Measurements from ENCODE around the gene RIMBP2. TPM values are rescaled to one million over a fixed set of nuclear protein-coding genes. Genes with fewer than 3 reads are reported as not detected.

The RIMBP2 gene
- total and polyA plus RNA-seq, 9 of the 15 experiments (the other 6 are each of a cell fraction or from before 2014, with no cell fraction given), result not detected

DNA sequence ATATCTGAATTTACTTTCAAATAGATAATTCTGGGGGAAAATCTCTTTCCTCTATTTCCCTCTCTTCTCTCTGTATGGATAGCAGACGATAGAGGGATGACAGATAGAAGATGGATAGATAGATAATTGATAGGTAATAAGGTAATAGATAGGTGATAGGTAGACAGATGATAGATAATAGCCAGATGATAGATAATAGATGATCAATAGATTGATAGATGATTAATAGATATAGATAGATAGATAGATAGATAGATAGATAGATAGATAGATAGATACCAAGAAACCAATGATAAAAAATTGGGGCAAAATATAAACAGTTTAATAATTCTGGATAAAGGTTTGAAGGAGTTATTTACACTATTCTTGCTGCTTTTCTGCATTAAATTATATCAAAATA is 26.6 kb upstream of the RIMBP2 start (continued):
- TF ChIP-seq, protein P1, sequence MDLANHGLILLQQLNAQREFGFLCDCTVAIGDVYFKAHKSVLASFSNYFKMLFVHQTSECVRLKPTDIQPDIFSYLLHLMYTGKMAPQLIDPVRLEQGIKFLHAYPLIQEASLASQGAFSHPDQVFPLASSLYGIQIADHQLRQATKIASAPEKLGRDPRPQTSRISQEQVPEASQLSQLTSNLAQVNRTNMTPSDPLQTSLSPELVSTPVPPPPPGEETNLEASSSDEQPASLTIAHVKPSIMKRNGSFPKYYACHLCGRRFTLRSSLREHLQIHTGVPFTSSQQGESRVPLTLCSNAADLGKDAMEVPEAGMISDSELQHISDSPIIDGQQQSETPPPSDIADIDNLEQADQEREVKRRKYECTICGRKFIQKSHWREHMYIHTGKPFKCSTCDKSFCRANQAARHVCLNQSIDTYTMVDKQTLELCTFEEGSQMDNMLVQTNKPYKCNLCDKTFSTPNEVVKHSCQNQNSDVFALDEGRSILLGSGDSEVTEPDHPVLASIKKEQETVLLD (IDR thresholded peaks at IDR 0.05), result peak; percentile 28; the same call in 1 of the 2 replicates

DNA sequence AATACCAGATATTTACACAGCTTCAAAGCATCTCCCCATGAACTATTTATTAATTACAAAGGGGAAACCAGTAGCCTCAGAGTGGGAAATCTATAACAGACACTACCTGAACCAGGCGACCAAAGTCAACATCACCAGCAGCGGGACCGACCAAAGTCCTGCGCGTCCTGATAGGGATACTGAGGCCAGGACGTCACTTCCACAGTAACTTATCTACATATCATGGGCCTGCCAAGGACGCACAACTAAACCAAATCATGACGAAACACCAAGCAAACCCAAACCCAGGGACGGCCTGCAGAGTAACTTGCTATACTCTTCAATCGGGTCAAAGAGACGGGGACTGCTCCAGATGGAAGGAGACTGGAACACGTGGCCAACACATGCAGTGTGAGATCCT is 26.0 kb upstream of the RIMBP2 start:
- no peak overlapping the region for H2AFZ ChIP-seq (ENCODE audit: low read depth, low read length)
- no peaks in the 10 kb centered on the region for H3K9me1 ChIP-seq (ENCODE audit: control insufficient read depth, insufficient read depth, low read length)
- WGBS (ENCODE audit: insufficient coverage, low coverage, missing lambda C conversion rate), result 26% methylated on average over 12 of the region's 12 CpGs
- no peaks in the 10 kb centered on the region for H3K4me1 ChIP-seq (replicated peaks in 1 of 2; ENCODE audit: control insufficient read depth in 2 of 2, insufficient read depth in 2 of 2, low read length in 2 of 2)
- no peaks in the 10 kb centered on the region for H4K20me1 ChIP-seq (replicated peaks; ENCODE audit: control insufficient read depth, insufficient read depth, low read length)
- no peak for ATAC-seq
- in situ Hi-C loops (cut with MboI), result loop anchor here (25.0 kb wide), 1 partner anchor 705 kb away; no protein-coding TSS in a partner anchor
- peaks cover 4 to 16% of the 10 kb centered on the region in 2 experiments; a peak in 4 of 5 replicates for H3K27me3 ChIP-seq (ENCODE audit: control insufficient read depth in 2 of 2, insufficient read depth in 2 of 2, low read length in 2 of 2)
- no peak overlapping the region for H3K9ac ChIP-seq (ENCODE audit: insufficient read depth in 1 of 2, low read depth in 2 of 2, low read length in 2 of 2)
- DNase-seq (ENCODE audit: extremely low read depth in 1 of 4, low spot score in 3 of 4), result no peak
- H3K4me2 ChIP-seq (ENCODE audit: insufficient read depth, low read length), result no peak overlapping the region
- ChIA-PET CTCF (ENCODE audit: low intra/inter-chr PET ratio) (no interaction called here), POLR2A (no interaction called here)
- H3K36me3 ChIP-seq (ENCODE audit: control insufficient read depth, insufficient read depth, low read length), result no peaks in the 10 kb centered on the region
- H3K4me3 ChIP-seq, result no peak overlapping the region
- no peak for FAIRE-seq
- BruUV-seq (replicated peaks), result no TSS peak
- H3K9me3 ChIP-seq (replicated peaks; ENCODE audit: control insufficient read depth, insufficient read depth, low read depth, low read length), result no peaks in the 10 kb centered on the region
- no peak overlapping the region for H3K27ac ChIP-seq (ENCODE audit: extremely low read depth, low read depth, low read length)
- H3K79me2 ChIP-seq (ENCODE audit: control insufficient read depth, insufficient read depth, low read length), result no peaks in the 10 kb centered on the region
- intact Hi-C loops (cut with micrococcal nuclease), result loop anchor here (10.0 kb wide), 1 partner anchor 337 kb away; no protein-coding TSS in a partner anchor
- no peak for TF ChIP-seq ZNF197 (CRISPR knock-in tag; IDR thresholded peaks at IDR 0.05; ENCODE audit: low read depth)
- TF ChIP-seq ZSCAN29 (IDR thresholded peaks at IDR 0.05), result no peak
- TF ChIP-seq BMI1 (IDR thresholded peaks at IDR 0.05; ENCODE audit: low read length), result no peak
- TF ChIP-seq ATF7 (IDR thresholded peaks at IDR 0.05), result no peak
- no peak for TF ChIP-seq ZNF23 (CRISPR knock-in tag; IDR thresholded peaks at IDR 0.05)
- no peak for TF ChIP-seq SIN3B (IDR thresholded peaks at IDR 0.05; ENCODE audit: low read depth)
- TF ChIP-seq ZNF239 (CRISPR knock-in tag; IDR thresholded peaks at IDR 0.05), result no peak
- TF ChIP-seq SIX5 (IDR thresholded peaks at IDR 0.05; ENCODE audit: borderline replicate concordance in 1 of 2, insufficient read depth in 1 of 2, low read depth in 1 of 2, low read length in 2 of 2), result no peak
- peak; percentile 23; the same call in 1 of the 2 replicates for TF ChIP-seq USF1 (CRISPR knock-in tag; IDR thresholded peaks at IDR 0.05)
- 0 out of 2 replicates have a peak, but pooled peaks have one; percentile 8 for TF ChIP-seq CEBPG (CRISPR knock-in tag; IDR thresholded peaks at IDR 0.05)
- TF ChIP-seq CEBPG (tag; conservative IDR thresholded peaks at IDR 0.05 in 1 of 2, IDR thresholded peaks at IDR 0.05 in 1 of 2), result no peak
- TF ChIP-seq SMC3 (conservative IDR thresholded peaks at IDR 0.05; ENCODE audit: insufficient read depth, low read depth, low read length), result no peak
- TF ChIP-seq CLOCK (CRISPR knock-in tag; IDR thresholded peaks at IDR 0.05; ENCODE audit: borderline replicate concordance), result no peak
- TF ChIP-seq TCF7L2 (IDR thresholded peaks at IDR 0.05; ENCODE audit: low read depth, low read length), result no peak

Measured in K562 (cell line).